Nephron progenitor cell (in vitro differentiated cells): ENCODE measurements around the gene SLC26A9.

Experiments used
- DNase-seq: peaks from one replicate; pipeline ENCODE4 v3.0.0; 2021
- H3K27ac Mint-ChIP-seq: 2 replicates; pipeline ENCODE4 v1.8.0; 2021; ENCODE audit warnings: mild to moderate bottlenecking, moderate library complexity, mixed read lengths
- H3K27me3 Mint-ChIP-seq: 2 replicates; pipeline ENCODE4 v1.8.0; 2021; ENCODE audit warnings: mild to moderate bottlenecking, low read depth, mixed read lengths; ENCODE audit not compliant: poor library complexity
- H3K36me3 Mint-ChIP-seq: 2 replicates; pipeline ENCODE4 v1.8.0; 2021; ENCODE audit warnings: low read depth, mixed read lengths
- H3K4me1 Mint-ChIP-seq: 2 replicates; pipeline ENCODE4 v1.8.0; 2021; ENCODE audit warnings: mixed read lengths
- H3K4me3 Mint-ChIP-seq: 2 replicates; pipeline ENCODE4 v1.8.0; 2021; ENCODE audit warnings: mild to moderate bottlenecking, moderate library complexity, mixed read lengths
- H3K9me3 Mint-ChIP-seq: 2 replicates; pipeline ENCODE4 v1.8.0; 2021; ENCODE audit warnings: mild to moderate bottlenecking, moderate library complexity, mixed read lengths
- CTCF ChIP-seq: fragments of 200-600 bp; sonication (generic); IDR thresholded peaks from 2 replicates; pipeline ENCODE4 v1.5.0; 2021; ENCODE audit warnings: antibody characterized with exemption

SLC26A9 gene

GRCh38 chr1:205961405-205961804, 18.1 kb upstream of the SLC26A9 start:
- DNase-seq = no peak
- no peak overlapping the region for H3K27ac Mint-ChIP-seq
- no peaks in the 10 kb centered on the region for H3K9me3 Mint-ChIP-seq
- H3K4me1 Mint-ChIP-seq = peaks cover 51% of the 10 kb centered on the region
- peaks cover 20% of the 10 kb centered on the region for H3K27me3 Mint-ChIP-seq
- TF ChIP-seq CTCF = no peak
- H3K4me3 Mint-ChIP-seq = no peak overlapping the region
- no peaks in the 10 kb centered on the region for H3K36me3 Mint-ChIP-seq

- Mint-ChIP-seq H3K36me3 (no peaks in the 10 kb centered on the region), H3K27me3 (peaks cover 27% of the 10 kb centered on the region), H3K4me1 (peaks cover 37% of the 10 kb centered on the region), H3K27ac (no peak overlapping the region), H3K9me3 (no peaks in the 10 kb centered on the region), H3K4me3 (no peak overlapping the region)
- no peak for DNase-seq
- TF ChIP-seq CTCF = no peak
These were observed 16.5 kb upstream of the SLC26A9 start for GRCh38 chr1:205959789-205960188.

- H3K27me3 Mint-ChIP-seq = peaks cover 31% of the 10 kb centered on the region
- no peaks in the 10 kb centered on the region for H3K36me3 Mint-ChIP-seq
- no peak overlapping the region for H3K27ac Mint-ChIP-seq
- H3K4me1 Mint-ChIP-seq = peaks cover 9% of the 10 kb centered on the region
- no peak for TF ChIP-seq CTCF
- no peaks in the 10 kb centered on the region for H3K9me3 Mint-ChIP-seq
- no peak overlapping the region for H3K4me3 Mint-ChIP-seq
- no peak for DNase-seq
These were observed 12.2 kb upstream of the SLC26A9 start for GRCh38 chr1:205955499-205955898.

GRCh38 chr1:205954819-205955404, 11.7 kb upstream of the SLC26A9 start:
- Mint-ChIP-seq H3K27ac (no peak overlapping the region), H3K4me1 (peaks cover 9% of the 10 kb centered on the region), H3K27me3 (peaks cover 28% of the 10 kb centered on the region), H3K36me3 (no peaks in the 10 kb centered on the region), H3K4me3 (no peak overlapping the region), H3K9me3 (no peaks in the 10 kb centered on the region)
- no peak for DNase-seq
- TF ChIP-seq CTCF = no peak

GRCh38 chr1:205951746-205952145, 8.5 kb upstream of the SLC26A9 start:
- TF ChIP-seq CTCF = no peak
- H3K27me3 Mint-ChIP-seq = peaks cover 30% of the 10 kb centered on the region
- no peaks in the 10 kb centered on the region for H3K36me3 Mint-ChIP-seq
- no peak overlapping the region for H3K4me3 Mint-ChIP-seq
- no peaks in the 10 kb centered on the region for H3K9me3 Mint-ChIP-seq
- DNase-seq = no peak
- no peaks in the 10 kb centered on the region for H3K4me1 Mint-ChIP-seq
- no peak overlapping the region for H3K27ac Mint-ChIP-seq

- no peak for TF ChIP-seq CTCF
- DNase-seq = no peak
- Mint-ChIP-seq H3K4me3 (no peak overlapping the region), H3K27ac (no peak overlapping the region), H3K36me3 (no peaks in the 10 kb centered on the region), H3K4me1 (no peaks in the 10 kb centered on the region), H3K9me3 (no peaks in the 10 kb centered on the region), H3K27me3 (peaks cover 31% of the 10 kb centered on the region)
These were observed 7.7 kb upstream of the SLC26A9 start for GRCh38 chr1:205950826-205951549.
